HEK293T (cell line): ENCODE results near the gene CALHM2.

ENCODE experiments used
- CTCF ChIA-PET: fragments of 350-600 bp; formaldehyde crosslinking; extraction: SDS; loops from one replicate; lab custom pipeline; 2021; ENCODE audit warnings: antibody characterized with exemption, inconsistent platforms; lab: Yijun Ruan, JAX
- POLR2A ChIA-PET: fragments of 350-600 bp; formaldehyde crosslinking; extraction: SDS; loops from one replicate; lab custom pipeline; 2020; ENCODE audit warnings: antibody characterized with exemption, inconsistent platforms; lab: Yijun Ruan, JAX
- DNase-seq: peaks from one replicate; pipeline ENCODE4 v3.0.0; 2012; ENCODE audit warnings: mixed read lengths; ENCODE audit errors: extremely low spot score
- ARNT ChIP-seq: fragments of 450-650 bp; IDR thresholded peaks from 2 replicates; pipeline ENCODE4 v1.6.1; 2017; ENCODE audit warnings: mild to moderate bottlenecking
- BHLHE40 ChIP-seq: fragments of 450-650 bp; IDR thresholded peaks from 2 replicates; pipeline ENCODE4 v1.6.1; 2016; ENCODE audit warnings: mild to moderate bottlenecking, moderate library complexity, borderline replicate concordance
- CTBP1 ChIP-seq: fragments of 450-650 bp; IDR thresholded peaks from 2 replicates; pipeline ENCODE4 v1.6.1; 2016; ENCODE audit warnings: borderline replicate concordance
- ELF4 ChIP-seq: fragments of 450-650 bp; IDR thresholded peaks from 2 replicates; pipeline ENCODE4 v1.6.1; 2017; ENCODE audit warnings: antibody characterized with exemption
- FOXA1 ChIP-seq: fragments of 450-650 bp; IDR thresholded peaks from 2 replicates; pipeline ENCODE4 v1.6.1; 2016; ENCODE audit warnings: mild to moderate bottlenecking
- FOXK2 ChIP-seq: fragments of 450-650 bp; IDR thresholded peaks from 2 replicates; pipeline ENCODE4 v1.6.1; 2016; ENCODE audit warnings: mild to moderate bottlenecking
- FOXM1 ChIP-seq: fragments of 450-650 bp; IDR thresholded peaks from 2 replicates; pipeline ENCODE4 v1.6.1; 2017; ENCODE audit warnings: mild to moderate bottlenecking, borderline replicate concordance
- HDGF ChIP-seq: fragments of 450-650 bp; IDR thresholded peaks from 2 replicates; pipeline ENCODE4 v1.6.1; 2017; ENCODE audit warnings: antibody characterized with exemption, borderline replicate concordance
- L3MBTL2 ChIP-seq: fragments of 450-650 bp; conservative IDR thresholded peaks from 2 replicates; pipeline ENCODE4 v1.6.1; 2016; ENCODE audit warnings: mild to moderate bottlenecking
- LEF1 ChIP-seq: fragments of 450-650 bp; IDR thresholded peaks from 2 replicates; pipeline ENCODE4 v1.6.1; 2017; ENCODE audit warnings: mild to moderate bottlenecking, borderline replicate concordance
- NFRKB ChIP-seq: fragments of 450-650 bp; IDR thresholded peaks from 2 replicates; pipeline ENCODE4 v1.6.1; 2016; ENCODE audit warnings: mild to moderate bottlenecking, moderate library complexity
- PKNOX1 ChIP-seq: fragments of 450-650 bp; IDR thresholded peaks from 2 replicates; pipeline ENCODE4 v1.6.1; 2016
- SP1 ChIP-seq: fragments of 450-650 bp; IDR thresholded peaks from 2 replicates; pipeline ENCODE4 v1.6.1; 2017
- SUZ12 ChIP-seq: fragments of 450-650 bp; IDR thresholded peaks from 2 replicates; pipeline ENCODE4 v1.6.1; 2016; ENCODE audit warnings: mild to moderate bottlenecking
- TARDBP ChIP-seq: fragments of 450-650 bp; IDR thresholded peaks from 2 replicates; pipeline ENCODE4 v1.6.1; 2016
- ZNF384 ChIP-seq: fragments of 450-650 bp; IDR thresholded peaks from 2 replicates; pipeline ENCODE4 v1.6.1; 2016

Gene CALHM2

GRCh38 chr10:103443475-103444185 is 8.5 kb downstream of the CALHM2 start:
- CTCF ChIA-PET, result no interaction called here
- POLR2A ChIA-PET, result interaction anchor here (0.8 kb wide), 1 partner anchor 11 kb away, joined by 3 read pairs; no protein-coding TSS in a partner anchor
- TF ChIP-seq FOXK2 (no peak), L3MBTL2 (no peak), SUZ12 (no peak), PKNOX1 (no peak), ZNF384 (no peak), SP1 (no peak), HDGF (no peak), FOXM1 (no peak), ELF4 (no peak), CTBP1 (no peak), TARDBP (no peak), LEF1 (no peak)
- no peak for DNase-seq

- ChIA-PET POLR2A (no interaction called here), CTCF (no interaction called here)
- no peak for DNase-seq
- TF ChIP-seq BHLHE40 (no peak), CTBP1 (no peak), LEF1 (no peak), ZNF384 (no peak)
Observed at GRCh38 chr10:103442031-103442461, 10.1 kb downstream of the CALHM2 start.

GRCh38 chr10:103441611-103442010 is 10.6 kb downstream of the CALHM2 start:
- POLR2A ChIA-PET, result no interaction called here
- no peak for TF ChIP-seq SP1
- TF ChIP-seq ELF4, result no peak
- no peak for TF ChIP-seq ZNF384
- TF ChIP-seq CTBP1, result no peak
- no peak for TF ChIP-seq ARNT
- no peak for TF ChIP-seq L3MBTL2
- TF ChIP-seq HDGF, result no peak
- no peak for TF ChIP-seq PKNOX1
- no peak for TF ChIP-seq FOXM1
- TF ChIP-seq NFRKB, result no peak
- TF ChIP-seq TARDBP, result no peak
- TF ChIP-seq LEF1, result no peak
- TF ChIP-seq FOXK2, result no peak
- no peak for TF ChIP-seq BHLHE40
- TF ChIP-seq FOXA1, result no peak
- DNase-seq, result no peak
- CTCF ChIA-PET, result no interaction called here

- no peak for DNase-seq
- ChIA-PET POLR2A (no interaction called here), CTCF (interaction anchor here (0.5 kb wide), 1 partner anchor 16 kb away, joined by 3 read pairs; no protein-coding TSS in a partner anchor)
- TF ChIP-seq ZNF384, result no peak
- no peak for TF ChIP-seq FOXM1
- no peak for TF ChIP-seq L3MBTL2
- no peak for TF ChIP-seq TARDBP
- TF ChIP-seq PKNOX1, result no peak
- no peak for TF ChIP-seq NFRKB
- no peak for TF ChIP-seq FOXK2
Observed at GRCh38 chr10:103441206-103441605, 11.0 kb downstream of the CALHM2 start.

GRCh38 chr10:103440416-103440815 is 11.8 kb downstream of the CALHM2 start:
- ChIA-PET POLR2A (no interaction called here), CTCF (no interaction called here)
- DNase-seq, result no peak
- TF ChIP-seq HDGF (no peak), ARNT (no peak), BHLHE40 (no peak), L3MBTL2 (no peak), FOXK2 (no peak), SP1 (no peak), CTBP1 (no peak), SUZ12 (no peak), FOXM1 (no peak), NFRKB (no peak), FOXA1 (no peak), PKNOX1 (no peak), ZNF384 (no peak), LEF1 (no peak), TARDBP (no peak), ELF4 (no peak)

- ChIA-PET POLR2A (no interaction called here), CTCF (no interaction called here)
- TF ChIP-seq SUZ12 (no peak), HDGF (no peak), ZNF384 (no peak), BHLHE40 (no peak), SP1 (no peak), CTBP1 (no peak), LEF1 (no peak), FOXM1 (no peak), ELF4 (no peak), FOXA1 (no peak), NFRKB (no peak), PKNOX1 (no peak), ARNT (no peak), L3MBTL2 (no peak), TARDBP (no peak), FOXK2 (no peak)
- no peak for DNase-seq
Observed at GRCh38 chr10:103439776-103440175, 12.4 kb downstream of the CALHM2 start.
